ENCODE results near the gene CPED1.
A peak's percentile ranks its signal among the peaks of the same experiment; 100 is the strongest.
"Not testable (repeated sequence)": the region's sequence is repeated elsewhere in the genome, so short reads cannot be mapped to it uniquely, and the experiment has no call there.

Gene CPED1

GRCh38 chr7:121280656-121281055, 292.1 kb downstream of the CPED1 start:
- H3K27me3 Mint-ChIP-seq: no peaks in the 10 kb centered on the region
- DNase-seq (ENCODE audit: low spot score in 2 of 2) (no peak), ATAC-seq (ENCODE audit: low read depth) (no peak)
- H3K27ac Mint-ChIP-seq: no peak overlapping the region
- H3K36me3 Mint-ChIP-seq: peaks cover 47% of the 10 kb centered on the region
- H3K9me3 Mint-ChIP-seq: peaks cover 9% of the 10 kb centered on the region
- H3K4me3 Mint-ChIP-seq: no peak overlapping the region
- H3K4me1 Mint-ChIP-seq: peaks cover 27% of the 10 kb centered on the region

GRCh38 chr7:121282129-121282528, 293.6 kb downstream of the CPED1 start:
- H3K36me3 Mint-ChIP-seq: peaks cover 51% of the 10 kb centered on the region
- H3K27ac Mint-ChIP-seq: no peak overlapping the region
- DNase-seq (ENCODE audit: low spot score in 2 of 2) (no peak), ATAC-seq (ENCODE audit: low read depth) (no peak)
- H3K9me3 Mint-ChIP-seq: peaks cover 13% of the 10 kb centered on the region
- peaks cover 26% of the 10 kb centered on the region for H3K4me1 Mint-ChIP-seq
- H3K27me3 Mint-ChIP-seq: no peaks in the 10 kb centered on the region
- H3K4me3 Mint-ChIP-seq: no peak overlapping the region

- H3K4me1 Mint-ChIP-seq: peaks cover 15% of the 10 kb centered on the region
- peaks cover 16% of the 10 kb centered on the region for H3K9me3 Mint-ChIP-seq
- H3K27ac Mint-ChIP-seq: peak overlapping the region; percentile 10
- DNase-seq (ENCODE audit: low spot score in 2 of 2) (no peak), ATAC-seq (ENCODE audit: low read depth) (no peak)
- no peak overlapping the region for H3K4me3 Mint-ChIP-seq
- H3K27me3 Mint-ChIP-seq: no peaks in the 10 kb centered on the region
- peaks cover 41% of the 10 kb centered on the region for H3K36me3 Mint-ChIP-seq
Observed at GRCh38 chr7:121285066-121285667, 296.7 kb downstream of the CPED1 start.

- DNase-seq (ENCODE audit: low spot score in 2 of 2): no peak
- H3K9me3 Mint-ChIP-seq: peaks cover 16% of the 10 kb centered on the region
- peaks cover 38% of the 10 kb centered on the region for H3K36me3 Mint-ChIP-seq
- peaks cover 15% of the 10 kb centered on the region for H3K4me1 Mint-ChIP-seq
- ATAC-seq (ENCODE audit: low read depth): no peak
- H3K4me3 Mint-ChIP-seq: no peak overlapping the region
- H3K27me3 Mint-ChIP-seq: no peaks in the 10 kb centered on the region
- H3K27ac Mint-ChIP-seq: peak overlapping the region; percentile 87
Observed at GRCh38 chr7:121286186-121286585, 297.7 kb downstream of the CPED1 start.

GRCh38 chr7:121286742-121287734, 298.5 kb downstream of the CPED1 start:
- DNase-seq (ENCODE audit: low spot score in 2 of 2): peak in 1 of 2 donors; percentile 13
- Mint-ChIP-seq H3K4me1 (peaks cover 22% of the 10 kb centered on the region), H3K27me3 (no peaks in the 10 kb centered on the region), H3K9me3 (peaks cover 18% of the 10 kb centered on the region), H3K4me3 (no peak overlapping the region), H3K27ac (peak overlapping the region; percentile 87), H3K36me3 (peaks cover 38% of the 10 kb centered on the region)
- peak; percentile 91 for ATAC-seq (ENCODE audit: low read depth)

- H3K27me3 Mint-ChIP-seq: no peaks in the 10 kb centered on the region
- H3K36me3 Mint-ChIP-seq: peaks cover 43% of the 10 kb centered on the region
- H3K27ac Mint-ChIP-seq: no peak overlapping the region
- ATAC-seq (ENCODE audit: low read depth) (no peak), DNase-seq (ENCODE audit: low spot score in 2 of 2) (no peak)
- no peak overlapping the region for H3K4me3 Mint-ChIP-seq
- H3K9me3 Mint-ChIP-seq: peaks cover 21% of the 10 kb centered on the region
- H3K4me1 Mint-ChIP-seq: peaks cover 20% of the 10 kb centered on the region
Observed at GRCh38 chr7:121288894-121289293, 300.4 kb downstream of the CPED1 start.

GRCh38 chr7:121289930-121290329, 301.4 kb downstream of the CPED1 start:
- not testable (repeated sequence) for H3K27ac Mint-ChIP-seq; ATAC-seq (ENCODE audit: low read depth); DNase-seq (ENCODE audit: low spot score in 2 of 2); H3K27me3 Mint-ChIP-seq; H3K4me3 Mint-ChIP-seq
- Mint-ChIP-seq H3K9me3 (peaks cover 18% of the 10 kb centered on the region), H3K36me3 (peaks cover 37% of the 10 kb centered on the region), H3K4me1 (peaks cover 21% of the 10 kb centered on the region)

- Mint-ChIP-seq H3K36me3 (peaks cover 21% of the 10 kb centered on the region), H3K9me3 (peaks cover 9% of the 10 kb centered on the region), H3K27me3 (no peaks in the 10 kb centered on the region), H3K4me3 (no peak overlapping the region), H3K4me1 (peaks cover 13% of the 10 kb centered on the region), H3K27ac (no peak overlapping the region)
- ATAC-seq (ENCODE audit: low read depth) (no peak), DNase-seq (ENCODE audit: low spot score in 2 of 2) (no peak)
Observed at GRCh38 chr7:121294448-121294992, 306.0 kb downstream of the CPED1 start.

GRCh38 chr7:121297843-121298242, 309.3 kb downstream of the CPED1 start:
- no peak for DNase-seq (ENCODE audit: low spot score in 2 of 2)

GRCh38 chr7:121298831-121299239, 310.3 kb downstream of the CPED1 start:
- DNase-seq (ENCODE audit: low spot score in 2 of 2): no peak
- Mint-ChIP-seq H3K4me3 (no peak overlapping the region), H3K4me1 (peaks cover 20% of the 10 kb centered on the region), H3K27ac (no peak overlapping the region), H3K27me3 (no peaks in the 10 kb centered on the region), H3K9me3 (peaks cover 1% of the 10 kb centered on the region), H3K36me3 (peaks cover 17% of the 10 kb centered on the region)
- no peak for ATAC-seq (ENCODE audit: low read depth)

More at GRCh38 chr7:121297843-121298242, 309.3 kb downstream of the CPED1 start:
- Mint-ChIP-seq H3K27me3 (no peaks in the 10 kb centered on the region), H3K9me3 (peaks cover 2% of the 10 kb centered on the region), H3K36me3 (peaks cover 19% of the 10 kb centered on the region), H3K27ac (no peak overlapping the region), H3K4me1 (peaks cover 17% of the 10 kb centered on the region), H3K4me3 (no peak overlapping the region)
- no peak for ATAC-seq (ENCODE audit: low read depth)

GRCh38 chr7:121300685-121301420, 312.3 kb downstream of the CPED1 start:
- Mint-ChIP-seq H3K27ac (peak overlapping the region; percentile 72), H3K4me3 (no peak overlapping the region), H3K4me1 (peaks cover 22% of the 10 kb centered on the region), H3K27me3 (no peaks in the 10 kb centered on the region), H3K36me3 (peaks cover 23% of the 10 kb centered on the region), H3K9me3 (peaks cover 2% of the 10 kb centered on the region)
- ATAC-seq (ENCODE audit: low read depth): no peak
- DNase-seq (ENCODE audit: low spot score in 2 of 2): no peak

- DNase-seq (ENCODE audit: low spot score in 2 of 2) (no peak), ATAC-seq (ENCODE audit: low read depth) (no peak)
- Mint-ChIP-seq H3K36me3 (peaks cover 27% of the 10 kb centered on the region), H3K27ac (peak overlapping the region; percentile 72), H3K27me3 (no peaks in the 10 kb centered on the region), H3K4me3 (peak overlapping the region; percentile 16), H3K4me1 (peaks cover 27% of the 10 kb centered on the region), H3K9me3 (peaks cover 2% of the 10 kb centered on the region)
Observed at GRCh38 chr7:121301446-121302213, 313.1 kb downstream of the CPED1 start.

- Mint-ChIP-seq H3K4me3 (peak overlapping the region; percentile 62), H3K36me3 (peaks cover 31% of the 10 kb centered on the region), H3K27me3 (no peaks in the 10 kb centered on the region), H3K27ac (peak overlapping the region; percentile 72), H3K9me3 (peaks cover 2% of the 10 kb centered on the region), H3K4me1 (peaks cover 32% of the 10 kb centered on the region)
- DNase-seq (ENCODE audit: low spot score in 2 of 2) (peak; percentile 30 to 56), ATAC-seq (ENCODE audit: low read depth) (peak; percentile 96)
Observed at GRCh38 chr7:121302214-121302745, 313.8 kb downstream of the CPED1 start.
